Measurements from ENCODE around the gene SLC13A5.

Gene SLC13A5

GRCh38 chr17:6714315-6714874 is 1.2 kb upstream of the SLC13A5 start:
- TF ChIP-seq CTCF (IDR thresholded peaks at IDR 0.05; ENCODE audit: low read depth, low read length, poor library complexity, severe bottlenecking) (no peak), EZH2phosphoT487 (IDR thresholded peaks at IDR 0.05; ENCODE audit: borderline replicate concordance, low read length) (no peak)
- Histone ChIP-seq H3F3A (ENCODE audit: control insufficient read depth, insufficient read depth) (no peaks in the 10 kb centered on the region), H3K4me2 (ENCODE audit: low read length) (no peak overlapping the region), H3K27ac (ENCODE audit: low read depth, low read length) (no peak overlapping the region), H3K27me3 (ENCODE audit: control insufficient read depth, low read length) (no peaks in the 10 kb centered on the region; the same call in 1 of the 2 replicates), H3K4me1 (ENCODE audit: control insufficient read depth, low read length) (no peaks in the 10 kb centered on the region), H3K4me3 (ENCODE audit: low read length) (no peak overlapping the region), H3K9me3 (ENCODE audit: control insufficient read depth, insufficient read depth, low read length) (no peaks in the 10 kb centered on the region), H3K36me3 (ENCODE audit: control insufficient read depth, low read length) (no peaks in the 10 kb centered on the region), H4K20me1 (ENCODE audit: control insufficient read depth, insufficient read depth, low read depth, low read length) (no peaks in the 10 kb centered on the region), H3K9me2 (replicated peaks; ENCODE audit: control insufficient read depth, low read length) (no peaks in the 10 kb centered on the region), H3K79me2 (ENCODE audit: control insufficient read depth, low read length) (no peaks in the 10 kb centered on the region)

- no peak overlapping the region for H3K4me3 ChIP-seq (ENCODE audit: low read length)
- H3K4me2 ChIP-seq (ENCODE audit: low read length): no peak overlapping the region
Measured at GRCh38 chr17:6713918-6714271, 726 bp upstream of the SLC13A5 start.

GRCh38 chr17:6712854-6713129 is 377 bp downstream of the SLC13A5 start:
- Histone ChIP-seq H3K36me3 (ENCODE audit: control insufficient read depth, low read length) (no peaks in the 10 kb centered on the region), H3K27ac (ENCODE audit: low read depth, low read length) (no peak overlapping the region), H3K4me3 (ENCODE audit: low read length) (no peak overlapping the region), H3K27me3 (ENCODE audit: control insufficient read depth, low read length) (no peaks in the 10 kb centered on the region; the same call in 1 of the 2 replicates), H3K79me2 (ENCODE audit: control insufficient read depth, low read length) (no peaks in the 10 kb centered on the region), H3K9me3 (ENCODE audit: control insufficient read depth, insufficient read depth, low read length) (no peaks in the 10 kb centered on the region), H3K4me1 (ENCODE audit: control insufficient read depth, low read length) (no peaks in the 10 kb centered on the region), H3K4me2 (ENCODE audit: low read length) (no peak overlapping the region), H4K20me1 (ENCODE audit: control insufficient read depth, insufficient read depth, low read depth, low read length) (no peaks in the 10 kb centered on the region), H3K9me2 (replicated peaks; ENCODE audit: control insufficient read depth, low read length) (no peaks in the 10 kb centered on the region), H3F3A (ENCODE audit: control insufficient read depth, insufficient read depth) (no peaks in the 10 kb centered on the region)
- TF ChIP-seq CTCF (IDR thresholded peaks at IDR 0.05; ENCODE audit: low read depth, low read length, poor library complexity, severe bottlenecking) (no peak), EZH2phosphoT487 (IDR thresholded peaks at IDR 0.05; ENCODE audit: borderline replicate concordance, low read length) (no peak)

More at GRCh38 chr17:6713918-6714271, 726 bp upstream of the SLC13A5 start:
- Histone ChIP-seq H3K79me2 (ENCODE audit: control insufficient read depth, low read length) (no peaks in the 10 kb centered on the region), H3F3A (ENCODE audit: control insufficient read depth, insufficient read depth) (no peaks in the 10 kb centered on the region), H3K4me1 (ENCODE audit: control insufficient read depth, low read length) (no peaks in the 10 kb centered on the region), H3K27ac (ENCODE audit: low read depth, low read length) (no peak overlapping the region), H3K9me2 (replicated peaks; ENCODE audit: control insufficient read depth, low read length) (no peaks in the 10 kb centered on the region), H3K27me3 (ENCODE audit: control insufficient read depth, low read length) (no peaks in the 10 kb centered on the region; the same call in 1 of the 2 replicates), H4K20me1 (ENCODE audit: control insufficient read depth, insufficient read depth, low read depth, low read length) (no peaks in the 10 kb centered on the region), H3K36me3 (ENCODE audit: control insufficient read depth, low read length) (no peaks in the 10 kb centered on the region), H3K9me3 (ENCODE audit: control insufficient read depth, insufficient read depth, low read length) (no peaks in the 10 kb centered on the region)
- TF ChIP-seq CTCF (IDR thresholded peaks at IDR 0.05; ENCODE audit: low read depth, low read length, poor library complexity, severe bottlenecking): no peak
- TF ChIP-seq EZH2phosphoT487 (IDR thresholded peaks at IDR 0.05; ENCODE audit: borderline replicate concordance, low read length): no peak
